Calu3 (cell line): ENCODE results near the gene REEP6. TPM values are rescaled to one million over a fixed set of nuclear protein-coding genes. Genes with fewer than 3 reads are reported as not detected.
A peak's percentile ranks its signal among the peaks of the same experiment; 100 is the strongest.
"Not testable (repeated sequence)": the region's sequence is repeated elsewhere in the genome, so short reads cannot be mapped to it uniquely, and the experiment has no call there.

Experiments used
- BruUV-seq: library from RNA; stranded (reverse); fragments of 400-500 nt; replicated peaks from 2 replicates; lab custom pipeline; 2021; lab: Mats Ljungman, UMichigan
- CTCF ChIA-PET: fragments of 300-600 bp; sonication (Branson Sonifier 250); formaldehyde crosslinking; loops from one replicate; lab custom pipeline; 2022; ENCODE audit warnings: antibody characterized with exemption; lab: Charles Lee
- DNase-seq: peaks from one replicate; pipeline ENCODE4 v3.0.0; 2022
- H3K27ac Mint-ChIP-seq: one replicate; pipeline ENCODE4 v1.8.0; 2022; ENCODE audit warnings: mixed read lengths; ENCODE audit not compliant: unreplicated experiment
- H3K27me3 Mint-ChIP-seq: one replicate; pipeline ENCODE4 v1.8.0; 2022; ENCODE audit warnings: mixed read lengths; ENCODE audit not compliant: unreplicated experiment
- H3K36me3 Mint-ChIP-seq: one replicate; pipeline ENCODE4 v1.8.0; 2022; ENCODE audit warnings: mild to moderate bottlenecking, moderate library complexity, mixed read lengths; ENCODE audit not compliant: insufficient read depth, unreplicated experiment
- H3K4me1 Mint-ChIP-seq: one replicate; pipeline ENCODE4 v1.8.0; 2022; ENCODE audit warnings: mild to moderate bottlenecking, low read depth, mixed read lengths; ENCODE audit not compliant: unreplicated experiment
- H3K4me3 Mint-ChIP-seq: one replicate; pipeline ENCODE4 v1.8.0; 2022; ENCODE audit warnings: mild to moderate bottlenecking, low read depth, moderate library complexity, mixed read lengths; ENCODE audit not compliant: unreplicated experiment
- H3K9me3 Mint-ChIP-seq: one replicate; pipeline ENCODE4 v1.8.0; 2022; ENCODE audit warnings: low read depth, mixed read lengths; ENCODE audit not compliant: unreplicated experiment
- CTCF ChIP-seq: fragments of 200-600 bp; IDR thresholded peaks from one replicate; pipeline ENCODE4 v1.8.0; 2022; ENCODE audit warnings: antibody characterized with exemption; ENCODE audit not compliant: unreplicated experiment
- intact Hi-C: fragments of 100-400 bp; cut with micrococcal nuclease; formaldehyde crosslinking; loops from one replicate; pipeline ENCODE4 v1.10.0; 2022; ENCODE audit not compliant: unreplicated experiment
- total RNA-seq: library from RNA; stranded (reverse); gene quantifications from 2 replicates; pipeline ENCODE4 v1.2.3, GENCODE V29; 2022

Gene REEP6
- total RNA-seq, 1 experiment from 2014 or later = 13.9 TPM

DNA sequence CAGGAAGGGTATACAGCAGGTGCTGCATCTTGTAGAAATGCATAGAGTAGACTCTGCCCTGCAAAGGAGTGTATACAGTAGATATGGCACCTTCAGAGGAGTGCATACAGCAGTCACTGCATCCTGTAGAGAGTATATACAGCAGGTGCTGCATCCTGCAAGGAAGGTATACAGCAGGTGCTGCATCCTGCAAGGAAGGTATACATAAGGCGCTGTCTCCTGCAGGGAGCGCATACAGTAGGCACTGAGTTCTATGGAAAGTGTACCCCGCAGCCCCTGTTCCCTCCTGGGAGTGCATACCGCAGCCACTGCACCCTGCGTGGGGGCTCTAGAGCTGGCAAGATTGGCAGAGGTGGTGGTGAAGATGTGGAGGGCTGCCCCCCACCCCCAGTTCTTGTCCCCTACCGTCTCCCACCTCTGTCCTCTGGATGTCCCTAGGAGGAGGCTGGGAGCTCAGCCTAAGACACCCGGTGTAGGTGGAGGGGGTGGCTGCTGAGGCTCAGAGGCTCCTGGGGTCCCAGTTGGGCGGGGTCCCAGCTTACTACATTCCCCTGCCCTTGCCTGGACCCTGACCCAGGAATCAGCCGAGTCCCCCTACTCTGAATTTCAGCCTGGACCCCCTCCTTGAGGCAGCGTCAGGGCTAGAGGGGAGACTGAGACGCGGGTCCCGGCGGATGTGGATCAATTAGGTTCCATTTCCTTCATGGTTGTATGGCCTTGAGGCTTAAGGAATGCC lies 24.2 kb downstream of the REEP6 start:
- no peak overlapping the region for H3K27ac Mint-ChIP-seq

GRCh38 chr19:1516395-1516753 lies 25.4 kb downstream of the REEP6 start:
- BruUV-seq = no TSS peak
- Mint-ChIP-seq H3K4me3 (no peak overlapping the region), H3K9me3 (no peaks in the 10 kb centered on the region), H3K27ac (no peak overlapping the region), H3K4me1 (no peaks in the 10 kb centered on the region), H3K27me3 (no peaks in the 10 kb centered on the region), H3K36me3 (peaks cover 8% of the 10 kb centered on the region)
- no peak for TF ChIP-seq CTCF
- DNase-seq = no peak
- CTCF ChIA-PET = no interaction called here
- intact Hi-C loops = no loop called here

More for the DNA sequence above, 24.2 kb downstream of the REEP6 start:
- BruUV-seq = no TSS peak
- Mint-ChIP-seq H3K4me1 (no peaks in the 10 kb centered on the region), H3K4me3 (no peak overlapping the region), H3K9me3 (no peaks in the 10 kb centered on the region), H3K27me3 (peaks cover 5% of the 10 kb centered on the region), H3K36me3 (peaks cover 8% of the 10 kb centered on the region)
- CTCF ChIA-PET = no interaction called here
- DNase-seq = no peak
- TF ChIP-seq CTCF = no peak
- intact Hi-C loops = no loop called here

DNA sequence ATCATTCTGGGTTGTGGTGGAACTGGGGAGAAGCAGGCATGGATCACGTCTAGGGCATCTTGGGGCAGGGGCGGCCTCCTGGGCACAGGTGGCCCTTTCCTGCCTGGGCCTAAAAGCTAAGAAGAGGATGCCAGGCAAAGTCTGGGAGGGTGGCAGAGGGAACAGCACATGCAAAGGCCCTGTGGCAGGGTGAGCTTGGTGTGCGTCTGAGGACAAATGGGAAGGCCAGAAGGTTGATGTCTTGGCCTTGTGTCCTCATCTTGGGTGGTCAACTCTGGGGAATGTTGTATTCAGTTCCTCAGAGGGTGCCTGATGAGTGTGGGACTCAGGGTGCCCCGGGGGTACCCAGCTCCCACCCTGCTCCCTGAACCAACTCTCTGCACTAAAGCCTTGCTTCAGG lies 27.5 kb downstream of the REEP6 start:
- Mint-ChIP-seq H3K4me3 (no peak overlapping the region), H3K27me3 (no peaks in the 10 kb centered on the region), H3K9me3 (no peaks in the 10 kb centered on the region), H3K36me3 (no peaks in the 10 kb centered on the region), H3K27ac (no peak overlapping the region), H3K4me1 (no peaks in the 10 kb centered on the region)
- no peak for TF ChIP-seq CTCF
- CTCF ChIA-PET = interaction anchor here (0.7 kb wide), 1 partner anchor 52 kb away, joined by 6 read pairs; no protein-coding TSS in a partner anchor
- intact Hi-C loops = no loop called here
- DNase-seq = no peak
- no TSS peak for BruUV-seq

- H3K27me3 Mint-ChIP-seq = peaks cover 11% of the 10 kb centered on the region
- DNase-seq, H3K36me3 Mint-ChIP-seq, intact Hi-C loops, CTCF ChIA-PET, H3K4me3 Mint-ChIP-seq, BruUV-seq, H3K4me1 Mint-ChIP-seq, H3K9me3 Mint-ChIP-seq, H3K27ac Mint-ChIP-seq: not testable (repeated sequence)
Observed at GRCh38 chr19:1519802-1520201, 28.8 kb downstream of the REEP6 start.

GRCh38 chr19:1520203-1520780 lies 29.3 kb downstream of the REEP6 start:
- BruUV-seq = no TSS peak
- Mint-ChIP-seq H3K27me3 (peaks cover 16% of the 10 kb centered on the region), H3K9me3 (no peaks in the 10 kb centered on the region), H3K36me3 (no peaks in the 10 kb centered on the region), H3K4me1 (no peaks in the 10 kb centered on the region), H3K4me3 (no peak overlapping the region), H3K27ac (no peak overlapping the region)
- TF ChIP-seq CTCF = no peak
- CTCF ChIA-PET = no interaction called here
- DNase-seq = peak; percentile 32
- intact Hi-C loops = no loop called here
